Activated T-cell treated with anti-CD3 and anti-CD28 coated beads for 1 hour (primary cell): Measurements from ENCODE around the gene PLXNA3.

Source experiments
- DNase-seq: peaks from one replicate; pipeline ENCODE4 v3.0.0-alpha.2; 2020; ENCODE audit warnings: low read depth

PLXNA3 gene

GRCh38 chrX:154458116-154458953 is at the start of gene PLXNA3:
Gene PLXNA3 (plus strand): TSS chrX:154458281. CDS start chrX:154460184, 1,903 bp downstream.
- DNase-seq: peak; percentile 61

- no peak for DNase-seq
Observed at GRCh38 chrX:154408659-154409221, 49.3 kb upstream of the PLXNA3 start.

- DNase-seq: no peak
Observed at GRCh38 chrX:154409222-154409871, 48.7 kb upstream of the PLXNA3 start, which contains the start of gene DNASE1L1. Gene DNASE1L1 (minus strand): TSS chrX:154409254. CDS start chrX:154405568, 3,686 bp downstream.

- DNase-seq: peak; percentile 34
Observed at GRCh38 chrX:154411981-154412340, 46.1 kb upstream of the PLXNA3 start.

GRCh38 chrX:154412468-154412867 is 45.6 kb upstream of the PLXNA3 start:
- DNase-seq: peak; percentile 19

- no peak for DNase-seq
Observed at GRCh38 chrX:154413142-154413541, 44.9 kb upstream of the PLXNA3 start.

- no peak for DNase-seq
Observed at GRCh38 chrX:154417157-154417556, 40.9 kb upstream of the PLXNA3 start.

- DNase-seq: no peak
Observed at GRCh38 chrX:154419189-154419588, 38.9 kb upstream of the PLXNA3 start.

GRCh38 chrX:154419688-154420401 is 38.2 kb upstream of the PLXNA3 start:
- no peak for DNase-seq

- DNase-seq: no peak
Observed at GRCh38 chrX:154420402-154420756, 37.7 kb upstream of the PLXNA3 start.

- no peak for DNase-seq
Observed at GRCh38 chrX:154426916-154427770, 30.9 kb upstream of the PLXNA3 start.

- DNase-seq: peak; percentile 77
Observed at GRCh38 chrX:154428176-154429171, 29.6 kb upstream of the PLXNA3 start, which contains the start of gene ATP6AP1. Gene ATP6AP1 (plus strand): TSS chrX:154428677. CDS start chrX:154428693, 16 bp downstream.

GRCh38 chrX:154429711-154430110 is 28.4 kb upstream of the PLXNA3 start:
- no peak for DNase-seq

GRCh38 chrX:154430479-154430878 is 27.6 kb upstream of the PLXNA3 start:
- no peak for DNase-seq

- no peak for DNase-seq
Observed at GRCh38 chrX:154430916-154431315, 27.2 kb upstream of the PLXNA3 start.

GRCh38 chrX:154431341-154431740 is 26.7 kb upstream of the PLXNA3 start:
- DNase-seq: no peak

- DNase-seq: no peak
Observed at GRCh38 chrX:154432210-154432609, 25.9 kb upstream of the PLXNA3 start.

GRCh38 chrX:154433605-154434004 is 24.5 kb upstream of the PLXNA3 start:
- DNase-seq: no peak

- no peak for DNase-seq
Observed at GRCh38 chrX:154434394-154435168, 23.5 kb upstream of the PLXNA3 start.
